Limb (tissue), 2 donors: ENCODE results near the gene EXD3.
"Not testable (repeated sequence)": the region's sequence is repeated elsewhere in the genome, so short reads cannot be mapped to it uniquely, and the experiment has no call there.

ENCODE experiments used
- DNase-seq, 2 donors: peaks; one replicate each; pipeline ENCODE4 v3.0.0-alpha.2; 2016; ENCODE audit errors: extremely low spot score in 2 of 2

The EXD3 gene

DNA sequence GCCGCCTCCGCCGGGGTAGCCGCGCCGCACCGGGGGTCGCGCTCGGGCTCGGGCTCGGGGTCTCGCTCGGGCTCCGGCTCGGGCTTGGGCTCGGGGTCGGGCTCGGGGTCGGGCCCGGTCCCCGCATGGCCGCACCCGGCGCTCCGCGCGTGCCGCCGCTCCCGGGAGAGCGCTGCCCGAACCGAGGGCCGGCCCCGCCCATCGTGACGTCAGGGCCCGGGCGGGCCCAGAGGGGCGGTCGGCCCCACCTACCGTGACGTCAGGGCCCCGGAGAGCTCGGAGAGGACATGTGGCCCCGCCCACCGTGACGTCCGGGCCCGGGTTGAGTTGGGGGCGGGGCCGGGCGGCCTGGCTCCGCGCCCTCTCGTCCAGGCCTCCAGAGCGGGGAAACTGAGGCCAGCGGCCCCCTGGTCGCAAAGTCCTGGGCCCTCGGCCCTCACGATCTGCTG is 36.2 kb upstream of the EXD3 start, which contains the start of gene NSMF:
NSMF (minus strand) TSS at position 183 of the 449 bp plus-strand sequence. CDS start 232 bp downstream, outside the sequence.
- peak; percentile 90 to 97 for DNase-seq

DNA sequence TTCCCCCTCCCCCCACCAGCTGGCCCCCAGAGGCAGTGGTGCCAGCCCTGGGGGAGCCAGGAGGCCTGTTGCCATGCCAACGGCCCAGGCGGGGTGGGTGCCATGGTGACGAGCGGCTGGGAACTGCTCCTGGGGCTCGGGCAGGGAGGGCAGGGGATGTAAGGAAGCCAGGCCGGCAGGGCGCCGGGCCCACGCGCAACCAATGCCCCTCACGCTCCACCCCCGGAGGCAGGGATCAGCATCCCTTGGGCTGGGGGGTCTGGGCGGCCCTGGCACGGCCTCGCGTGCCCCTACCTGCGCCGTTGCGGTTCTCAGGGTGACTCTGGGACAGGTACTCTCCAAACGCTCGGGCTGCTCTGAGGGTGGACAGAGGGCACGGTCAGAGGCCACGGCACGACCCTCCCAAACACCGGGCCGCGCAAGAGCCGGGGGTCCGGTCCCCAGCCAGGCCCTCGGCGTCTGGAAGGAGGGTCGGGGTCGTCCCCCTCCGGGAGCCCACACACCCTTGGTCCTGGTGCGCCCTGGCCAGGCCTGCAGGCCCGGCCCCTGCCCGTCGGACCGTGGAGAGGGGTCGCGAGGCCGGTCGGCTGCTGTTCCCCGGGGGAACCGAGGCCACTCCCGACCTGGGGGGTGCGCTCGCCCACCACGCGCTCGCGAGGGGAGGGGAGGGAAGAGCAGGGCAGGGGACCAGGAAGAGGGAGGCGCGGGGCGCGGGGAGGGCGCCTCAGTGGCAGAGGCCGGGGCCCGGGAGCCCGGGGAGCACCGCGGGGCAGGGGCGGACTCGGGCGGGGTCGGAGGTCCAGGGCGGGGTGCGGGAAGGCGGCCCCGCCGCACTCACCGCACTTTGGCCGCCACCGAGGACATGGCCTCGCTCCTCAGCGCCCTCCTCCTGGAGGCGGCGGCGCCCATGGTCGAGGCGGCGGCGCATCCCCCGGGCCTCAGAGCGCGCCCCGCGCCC is 35.5 kb upstream of the EXD3 start:
- peak in 1 of 2 donors; percentile 72 for DNase-seq

DNA sequence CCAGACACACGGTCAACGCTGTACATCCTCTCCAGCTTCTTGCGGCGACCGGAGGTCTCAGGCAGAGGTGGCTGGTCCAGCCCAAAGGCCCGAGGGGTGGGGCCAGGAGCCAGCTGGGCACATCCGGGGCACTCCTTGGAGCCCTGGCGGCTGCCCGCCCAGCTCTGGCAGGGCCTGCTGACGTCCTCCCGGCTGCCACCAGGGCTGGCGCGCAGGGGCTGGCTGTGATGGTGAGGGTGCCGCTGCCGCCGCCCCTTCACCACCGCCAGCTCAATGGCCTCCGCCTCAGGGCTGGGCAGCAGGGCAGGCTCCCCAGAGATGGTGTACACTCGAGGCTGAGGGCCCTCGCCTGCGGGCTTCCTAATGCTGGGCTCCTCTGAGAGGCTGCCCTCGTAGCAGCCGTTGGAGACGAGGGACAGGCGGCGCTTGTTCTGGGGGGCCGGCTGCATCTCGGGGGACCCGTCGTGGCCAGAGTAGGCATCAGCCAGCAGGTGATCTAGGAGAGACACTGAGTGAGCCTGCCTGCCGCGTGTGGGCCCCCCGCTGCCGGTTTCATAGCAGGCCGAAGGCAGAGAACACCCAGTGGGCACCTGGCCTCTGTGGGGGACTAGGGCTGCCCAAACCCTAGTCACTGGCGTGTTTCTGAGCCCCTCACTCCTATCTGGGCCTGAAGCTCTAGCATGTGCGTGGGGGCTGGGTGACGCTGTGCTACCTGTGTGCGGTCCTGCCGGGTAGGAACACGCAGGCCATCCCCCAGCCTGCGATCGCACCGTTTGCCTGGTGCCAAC is 34.6 kb upstream of the EXD3 start:
- DNase-seq, result peak in 1 of 2 donors; percentile 36

DNA sequence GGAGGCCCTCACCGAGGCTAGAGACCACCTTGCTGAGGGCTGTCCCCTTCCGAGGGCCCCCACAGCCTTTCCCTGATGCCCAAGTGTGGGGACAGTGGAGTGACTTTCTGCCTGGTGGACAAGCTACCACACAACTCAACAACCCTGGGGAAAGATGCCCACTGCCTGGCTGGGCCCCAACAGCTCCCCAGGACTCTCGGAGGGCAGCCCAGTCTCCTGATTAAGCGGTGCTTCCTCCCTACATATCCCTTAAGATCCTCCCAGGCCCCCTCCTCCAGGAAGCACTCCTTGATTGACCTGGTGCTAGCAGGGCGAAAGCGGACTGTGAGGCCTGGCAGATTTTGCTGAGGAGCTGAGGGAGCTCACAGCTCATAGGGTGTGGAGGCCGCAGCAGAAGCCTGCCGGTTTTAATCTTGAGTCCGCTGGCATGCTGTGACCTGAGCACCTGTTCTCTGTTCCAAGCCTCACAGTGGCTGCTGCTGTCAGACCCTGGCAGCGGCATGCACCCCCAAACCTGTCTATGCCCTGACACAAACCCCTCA is 34.0 kb upstream of the EXD3 start:
- no peak for DNase-seq

DNA sequence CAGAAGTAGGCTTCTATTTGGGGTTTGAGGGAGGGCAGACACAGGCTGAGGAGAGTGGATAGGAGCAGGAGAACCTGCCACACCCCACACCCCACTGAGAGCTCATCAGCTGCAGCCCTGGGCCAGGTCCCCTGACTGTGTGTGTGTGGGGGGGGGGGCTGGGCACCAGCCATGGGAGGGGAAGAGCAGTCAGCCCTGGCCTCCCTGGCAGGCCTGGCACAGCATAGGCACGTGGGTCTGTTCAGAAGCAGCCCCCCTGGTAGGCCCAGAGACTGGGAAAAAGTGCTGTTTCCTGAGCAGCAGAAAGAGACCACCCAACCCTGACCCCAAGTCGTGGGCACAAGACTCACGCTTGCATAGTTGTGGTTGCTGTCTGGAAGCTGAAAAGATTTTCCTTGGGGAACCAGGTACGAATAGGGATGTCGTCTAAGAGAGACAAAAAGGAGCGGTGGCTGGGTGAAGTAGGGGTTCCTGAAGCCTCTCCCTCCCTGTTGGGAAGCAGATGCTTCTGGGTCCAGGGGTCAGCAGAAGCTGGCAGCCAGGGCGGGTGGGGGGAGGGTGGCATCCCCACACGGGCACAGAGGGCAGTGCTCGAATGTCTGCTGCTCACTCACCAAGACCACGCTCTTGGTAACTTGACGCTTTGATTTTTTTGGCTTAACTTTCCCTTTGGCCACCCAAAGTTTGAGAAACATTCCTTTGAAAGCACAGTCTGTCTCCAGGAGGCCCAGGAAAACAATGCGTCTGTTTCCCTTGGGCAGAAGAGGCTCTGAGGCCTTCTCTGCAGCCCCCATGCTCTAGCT is 33.3 kb upstream of the EXD3 start:
- peak in 1 of 2 donors; percentile 45 for DNase-seq

DNA sequence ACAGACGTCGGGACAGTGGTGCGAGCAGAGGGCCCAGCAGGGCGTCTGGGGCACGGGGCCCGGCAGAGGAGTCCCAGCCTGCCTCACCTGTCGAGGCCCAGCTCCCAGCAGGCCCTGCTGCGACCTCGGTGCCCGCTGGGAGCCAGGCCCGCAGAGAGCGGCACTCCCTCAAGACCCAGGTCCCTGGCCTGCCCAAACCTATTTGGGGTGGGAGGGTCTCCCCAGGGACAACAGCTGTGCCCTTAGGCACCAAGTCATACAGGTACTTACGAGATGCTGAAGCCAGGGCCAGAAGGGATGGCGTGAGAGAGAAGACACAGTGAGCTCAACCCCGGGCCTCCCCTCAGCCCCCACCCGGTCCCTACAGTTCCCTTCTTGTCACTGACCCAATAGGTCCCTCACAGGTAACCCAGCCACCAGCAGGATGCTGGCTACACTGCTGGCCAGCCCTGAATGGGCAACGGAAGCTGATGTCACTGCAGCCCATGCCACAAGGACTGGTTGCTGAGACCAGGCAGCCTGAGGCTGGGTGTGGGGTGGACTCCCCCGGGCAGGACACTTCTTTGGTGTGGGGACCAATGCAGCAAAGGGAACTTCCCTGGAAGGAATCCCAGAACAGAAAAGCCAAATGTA is 32.5 kb upstream of the EXD3 start:
- DNase-seq, result peak in 1 of 2 donors; percentile 29

DNA sequence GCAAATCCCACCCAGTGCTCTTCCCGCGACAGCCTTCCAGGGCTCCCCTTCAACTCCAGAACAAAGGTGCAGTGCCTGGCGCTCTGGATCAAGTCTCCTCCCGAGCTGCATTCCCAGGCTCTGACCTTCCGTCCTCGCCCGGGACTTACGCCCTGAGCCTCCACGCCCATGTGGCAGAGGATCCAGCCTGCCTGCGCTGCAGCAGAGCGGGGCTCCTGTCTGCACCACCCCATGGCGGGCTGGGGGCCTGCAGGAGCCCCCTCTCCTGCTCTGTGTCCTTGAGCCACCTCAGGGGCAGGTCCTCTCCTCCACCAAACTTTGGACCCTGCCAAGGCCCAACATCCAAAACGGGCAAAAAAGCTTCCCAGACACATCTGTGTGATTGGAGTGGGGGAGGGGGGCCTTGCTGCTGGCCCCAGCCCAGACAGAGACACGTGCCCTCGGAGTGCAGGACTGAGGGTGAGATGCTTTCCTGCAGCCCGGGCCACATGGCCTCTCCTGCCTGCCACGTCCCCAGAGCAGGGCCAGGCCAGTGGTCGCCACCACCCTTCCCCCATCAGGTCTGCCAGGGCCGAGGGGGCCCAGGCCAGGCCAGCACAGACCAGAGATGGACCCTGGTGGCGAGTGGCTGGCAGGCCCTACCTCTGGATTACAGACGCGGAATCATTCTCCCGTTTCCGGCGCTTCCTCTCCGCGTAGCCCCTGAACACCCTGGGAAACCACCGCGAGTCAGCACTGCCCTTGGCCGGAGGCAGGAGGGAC is 31.8 kb upstream of the EXD3 start:
- peak in 1 of 2 donors; percentile 50 for DNase-seq

DNA sequence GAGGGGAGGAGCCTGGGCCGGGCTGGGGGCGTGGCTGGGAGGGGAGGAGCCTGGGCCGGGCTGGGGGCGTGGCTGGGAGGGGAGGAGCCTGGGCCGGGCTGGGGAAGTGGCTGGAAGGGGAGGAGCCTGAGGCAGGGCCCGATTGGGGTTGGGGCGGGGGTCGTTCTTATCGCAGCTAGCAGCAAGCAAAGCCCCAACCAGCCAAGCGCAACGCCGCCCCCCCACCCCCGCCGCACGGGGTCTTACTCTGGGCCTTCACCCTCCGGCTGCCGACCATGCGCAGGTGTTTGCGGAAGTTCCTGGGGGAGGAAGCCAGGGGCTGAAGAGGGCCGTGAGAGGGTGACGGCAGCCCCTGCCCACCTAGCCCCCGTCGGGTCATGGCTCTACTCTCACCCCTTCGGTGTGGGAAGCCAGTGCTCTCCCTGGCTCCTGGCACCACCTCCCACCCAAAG is 31.2 kb upstream of the EXD3 start:
- peak in 1 of 2 donors; percentile 76 for DNase-seq

DNA sequence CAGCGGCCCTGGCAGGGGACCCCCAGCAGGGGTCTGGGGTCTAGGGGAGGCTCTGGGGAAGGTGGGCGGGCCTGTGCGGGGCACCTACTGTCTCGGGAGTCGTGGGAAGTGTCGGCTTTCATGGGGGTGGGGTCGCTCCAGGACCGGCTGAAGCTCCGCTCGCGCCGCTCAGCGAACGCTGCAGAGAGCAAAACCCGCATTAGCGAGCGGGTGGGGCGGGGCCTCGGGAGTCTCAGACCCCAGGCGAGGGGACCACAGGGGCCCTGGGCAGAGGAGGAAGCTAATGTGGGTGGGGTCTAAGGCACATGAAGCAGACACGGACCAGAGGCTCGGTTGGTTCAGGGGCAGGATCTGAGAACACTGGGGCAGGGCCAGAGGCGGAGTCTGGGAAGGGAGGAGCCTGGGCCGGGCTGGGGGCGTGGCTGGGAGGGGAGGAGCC is 30.7 kb upstream of the EXD3 start:
- DNase-seq, result peak; percentile 75 to 77

DNA sequence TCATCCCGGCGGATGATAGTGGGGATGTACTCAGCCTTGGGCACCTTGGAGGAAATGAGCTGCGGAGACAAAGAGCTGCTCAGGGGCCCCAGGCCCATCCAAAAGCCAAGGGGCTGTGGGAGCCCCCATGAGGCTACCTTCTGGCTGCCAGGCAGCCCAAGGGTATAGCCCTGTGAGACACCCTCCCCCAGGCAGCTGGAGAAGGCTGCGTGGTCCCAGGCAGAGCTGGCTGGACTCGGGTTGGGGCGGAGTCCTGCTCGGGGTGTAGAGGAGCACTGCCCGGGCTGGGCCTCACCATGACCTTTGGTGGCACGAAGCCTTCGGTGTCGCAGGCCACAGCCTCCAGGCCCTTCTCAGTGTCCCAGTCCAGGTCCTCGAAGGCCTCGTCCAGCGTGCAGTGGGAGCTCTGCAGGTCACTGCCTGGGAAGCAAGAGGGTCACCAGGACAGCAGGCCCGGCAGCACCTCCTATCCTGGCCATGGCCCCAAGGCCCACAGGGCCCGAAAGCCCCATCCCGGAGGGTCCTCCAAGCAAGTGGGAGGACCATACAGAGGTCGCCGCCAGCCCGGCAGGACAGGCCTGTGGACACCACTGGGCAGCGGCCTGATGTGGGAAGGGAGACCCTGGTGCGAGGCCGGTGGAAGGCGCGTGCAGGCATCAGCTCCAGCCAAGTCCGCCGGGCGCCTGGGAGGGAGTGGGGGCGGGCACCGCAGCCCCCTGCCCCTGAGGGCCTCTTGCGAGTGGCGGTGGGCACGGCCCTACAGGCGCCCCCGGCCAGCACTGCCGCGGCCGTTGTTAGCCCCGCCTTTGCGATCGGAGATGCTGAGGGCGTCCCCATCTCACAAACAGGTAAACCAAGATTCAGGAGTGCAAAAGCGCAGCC is 30.0 kb upstream of the EXD3 start:
- DNase-seq, result no peak

DNA sequence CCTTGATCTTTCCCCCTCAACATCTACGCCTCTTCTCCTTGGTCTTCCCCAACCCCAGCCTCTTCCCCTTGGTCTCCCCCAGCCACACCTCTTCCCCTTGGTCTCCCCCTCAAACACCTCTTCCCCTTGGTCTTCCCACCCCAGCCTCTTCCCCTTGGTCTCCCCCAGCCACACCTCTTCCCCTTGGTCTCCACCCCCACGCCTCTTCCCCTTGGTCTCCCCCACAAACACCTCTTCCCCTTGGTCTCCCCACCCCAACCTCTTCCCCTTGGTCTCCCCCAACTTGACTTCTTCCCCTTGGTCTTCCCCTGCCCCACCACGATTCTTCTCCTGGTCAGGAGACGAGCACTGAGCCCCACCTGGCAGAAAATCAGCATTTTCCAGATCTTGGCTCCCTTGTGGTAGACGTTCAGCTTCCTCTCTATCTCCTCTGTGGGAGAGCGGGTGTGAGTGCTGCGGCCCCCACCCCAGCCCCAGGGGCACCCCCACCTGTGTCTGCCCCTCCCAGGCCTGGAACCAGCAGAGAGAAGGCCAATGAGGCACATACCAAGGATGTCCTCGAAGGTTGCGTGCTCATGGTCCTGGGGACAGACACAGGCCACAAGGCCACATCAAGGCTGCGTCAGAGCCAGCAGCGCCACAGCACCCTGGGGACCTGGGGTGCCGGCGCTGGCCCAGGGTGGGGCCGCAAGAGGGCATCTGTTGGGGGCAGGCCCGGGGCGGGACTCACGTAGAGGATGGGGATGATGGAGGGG is 29.2 kb upstream of the EXD3 start:
- peak in 1 of 2 donors; percentile 29 for DNase-seq

DNA sequence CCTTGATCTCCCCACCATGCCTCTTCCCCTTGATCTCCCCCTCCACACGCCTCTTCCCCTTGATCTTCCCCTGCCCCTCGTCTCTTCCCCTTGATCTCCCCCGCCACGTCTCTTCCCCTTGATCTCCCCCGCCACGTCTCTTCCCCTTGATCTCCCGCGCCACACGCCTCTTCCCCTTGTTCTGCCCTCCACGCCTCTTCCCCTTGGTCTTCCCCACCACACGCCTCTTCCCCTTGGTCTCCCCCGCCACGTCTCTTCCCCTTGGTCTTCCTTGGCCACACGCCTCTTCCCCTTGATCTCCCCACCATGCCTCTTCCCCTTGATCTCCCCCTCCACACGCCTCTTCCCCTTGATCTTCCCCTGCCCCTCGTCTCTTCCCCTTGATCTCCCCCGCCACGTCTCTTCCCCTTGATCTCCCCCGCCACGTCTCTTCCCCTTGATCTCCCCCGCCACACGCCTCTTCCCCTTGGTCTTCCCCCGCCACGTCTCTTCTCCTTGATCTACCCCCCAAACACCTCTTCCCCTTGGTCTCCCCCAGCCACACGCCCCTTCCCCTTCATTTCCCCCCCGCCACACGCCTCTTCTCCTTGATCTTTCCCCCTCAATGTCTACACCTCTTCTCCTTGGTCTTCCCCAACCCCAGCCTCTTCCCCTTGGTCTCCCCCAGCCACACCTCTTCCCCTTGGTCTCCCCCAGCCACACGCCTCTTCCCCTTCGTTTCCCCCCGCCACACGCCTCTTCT is 28.5 kb upstream of the EXD3 start:
- DNase-seq, result not testable (repeated sequence)

DNA sequence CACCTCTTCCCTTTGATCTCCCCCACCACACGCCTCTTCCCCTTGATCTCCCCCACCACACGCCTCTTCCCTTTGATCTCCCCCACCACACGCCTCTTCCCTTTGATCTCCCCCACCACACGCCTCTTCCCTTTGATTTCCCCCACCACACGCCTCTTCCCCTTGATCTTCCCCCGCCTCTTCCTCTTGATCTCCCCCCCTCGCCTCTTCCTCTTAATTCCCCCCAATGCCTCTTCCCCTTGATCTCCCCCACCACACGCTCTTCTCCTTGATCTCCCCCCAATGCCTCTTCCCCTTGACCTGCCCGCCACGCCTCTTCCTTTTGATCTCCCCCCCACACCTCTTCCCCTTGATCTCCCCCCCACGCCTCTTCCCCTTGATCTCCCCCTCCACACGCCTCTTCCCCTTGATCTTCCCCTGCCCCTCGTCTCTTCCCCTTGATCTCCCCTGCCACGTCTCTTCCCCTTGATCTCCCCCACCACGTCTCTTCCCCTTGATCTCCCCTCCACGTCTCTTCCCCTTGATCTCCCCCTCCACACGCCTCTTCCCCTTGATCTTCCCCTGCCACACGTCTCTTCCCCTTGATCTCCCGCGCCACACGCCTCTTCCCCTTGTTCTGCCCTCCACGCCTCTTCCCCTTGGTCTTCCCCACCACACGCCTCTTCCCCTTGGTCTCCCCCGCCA is 27.7 kb upstream of the EXD3 start:
- DNase-seq, result not testable (repeated sequence)

DNA sequence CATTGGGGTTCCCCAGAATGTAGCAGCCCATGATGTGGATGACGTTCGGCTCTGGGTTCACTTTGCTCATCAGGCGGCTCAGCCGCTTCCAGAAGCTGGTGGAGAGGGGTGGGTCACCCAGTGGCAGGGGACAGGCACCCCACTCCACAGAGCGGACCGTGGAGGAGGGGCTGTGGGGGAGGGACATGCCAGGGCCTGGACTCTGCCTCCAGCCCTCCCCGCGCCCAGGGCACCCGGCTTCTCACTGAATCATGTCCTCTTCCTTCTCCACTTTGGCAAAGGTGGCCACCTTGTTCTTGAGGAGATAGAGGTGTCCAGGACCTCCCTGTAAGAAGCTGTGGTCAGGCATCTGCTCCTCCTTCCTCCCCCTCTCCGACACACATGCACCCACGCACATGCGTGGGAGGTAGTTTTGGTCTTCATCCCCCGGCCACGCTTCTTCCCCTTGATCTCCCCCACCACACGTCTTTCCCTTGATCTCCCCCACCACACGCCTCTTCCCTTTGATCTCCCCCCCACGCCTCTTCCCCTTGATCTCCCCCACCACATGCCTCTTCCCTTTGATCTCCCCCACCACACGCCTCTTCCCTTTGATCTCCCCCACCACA is 27.1 kb upstream of the EXD3 start:
- DNase-seq, result peak in 1 of 2 donors; percentile 28

DNA sequence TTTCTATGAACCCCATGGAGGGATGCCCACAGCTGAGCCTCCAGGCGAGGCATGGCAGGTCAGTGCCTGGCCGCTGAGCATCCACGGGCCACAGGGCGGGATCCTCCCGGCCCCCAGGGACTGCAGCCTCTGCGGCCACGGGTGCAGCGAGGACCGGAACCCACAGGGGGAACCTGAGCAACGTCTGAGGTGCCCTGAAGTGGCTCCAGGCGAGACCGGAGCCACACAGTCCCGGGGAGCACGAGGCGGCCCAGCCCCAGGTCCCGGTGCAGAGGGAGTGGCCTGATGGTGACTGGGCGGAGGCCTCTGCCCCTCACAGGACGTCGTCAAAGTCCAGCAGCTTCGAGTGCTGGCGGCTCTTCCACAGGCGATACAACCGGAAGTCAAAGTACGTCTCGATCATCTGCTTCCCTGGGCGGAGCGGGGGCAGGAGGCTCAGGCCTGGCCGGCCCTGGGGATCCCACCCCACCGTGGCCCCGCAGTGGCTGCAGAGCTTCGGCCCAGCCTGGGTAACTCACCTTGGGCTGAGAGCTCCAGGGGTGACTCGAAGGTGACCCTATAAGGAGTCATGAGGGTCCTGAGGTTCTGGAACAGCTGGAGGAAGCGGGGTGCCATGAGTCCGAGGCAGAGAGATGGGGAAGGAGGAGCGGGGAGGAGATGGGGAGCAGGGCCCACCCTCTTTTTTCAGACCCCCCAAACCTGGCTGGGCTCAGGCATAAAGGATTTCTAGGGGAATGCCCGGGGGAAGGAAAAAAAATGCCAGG is 26.3 kb upstream of the EXD3 start:
- DNase-seq, result no peak
